GM19455 (cell line): ENCODE results near the gene CD99L2.
"Not testable (repeated sequence)": the region's sequence is repeated elsewhere in the genome, so short reads cannot be mapped to it uniquely, and the experiment has no call there.

Experiments
- ATAC-seq: cut with Tn5 transposase; IDR thresholded peaks from one replicate; pipeline ENCODE4 v1.9.1; 2021; ENCODE audit not compliant: unreplicated experiment

CD99L2 gene

GRCh38 chrX:150857453-150857852, 41.0 kb downstream of the CD99L2 start:
- ATAC-seq, result no peak

GRCh38 chrX:150856785-150857184, 41.7 kb downstream of the CD99L2 start:
- no peak for ATAC-seq

- no peak for ATAC-seq
Measured at GRCh38 chrX:150856101-150856500, 42.4 kb downstream of the CD99L2 start.

GRCh38 chrX:150854856-150855255, 43.6 kb downstream of the CD99L2 start:
- ATAC-seq, result no peak

GRCh38 chrX:150849996-150850720, 48.3 kb downstream of the CD99L2 start:
- no peak for ATAC-seq

GRCh38 chrX:150849486-150849885, 49.0 kb downstream of the CD99L2 start:
- ATAC-seq, result no peak

GRCh38 chrX:150848914-150849365, 49.5 kb downstream of the CD99L2 start:
- ATAC-seq, result no peak

- ATAC-seq, result no peak
Measured at GRCh38 chrX:150847088-150847487, 51.4 kb downstream of the CD99L2 start.

- ATAC-seq, result no peak
Measured at GRCh38 chrX:150846130-150846529, 52.3 kb downstream of the CD99L2 start.

- ATAC-seq, result no peak
Measured at GRCh38 chrX:150845091-150845490, 53.4 kb downstream of the CD99L2 start.

GRCh38 chrX:150844016-150844415, 54.5 kb downstream of the CD99L2 start:
- ATAC-seq, result no peak

GRCh38 chrX:150842198-150842685, 56.2 kb downstream of the CD99L2 start:
- no peak for ATAC-seq

GRCh38 chrX:150841456-150842197, 56.8 kb downstream of the CD99L2 start:
- ATAC-seq, result no peak

GRCh38 chrX:150837845-150838244, 60.6 kb downstream of the CD99L2 start:
- no peak for ATAC-seq

- no peak for ATAC-seq
Measured at GRCh38 chrX:150834695-150835094, 63.8 kb downstream of the CD99L2 start.

GRCh38 chrX:150833454-150834056, 64.9 kb downstream of the CD99L2 start:
- no peak for ATAC-seq

- ATAC-seq, result no peak
Measured at GRCh38 chrX:150831863-150832262, 66.6 kb downstream of the CD99L2 start.

- no peak for ATAC-seq
Measured at GRCh38 chrX:150828785-150829184, 69.7 kb downstream of the CD99L2 start.

GRCh38 chrX:150824352-150824751, 74.1 kb downstream of the CD99L2 start:
- not testable (repeated sequence) for ATAC-seq

- ATAC-seq, result not testable (repeated sequence)
Measured at GRCh38 chrX:150823826-150824225, 74.6 kb downstream of the CD99L2 start.

- no peak for ATAC-seq
Measured at GRCh38 chrX:150821971-150822370, 76.5 kb downstream of the CD99L2 start.

GRCh38 chrX:150813922-150814321, 84.5 kb downstream of the CD99L2 start:
- ATAC-seq, result no peak
